Glomerular endothelial cell (primary cell): Measurements from ENCODE around the gene NEURL1. TPM values are rescaled to one million over a fixed set of nuclear protein-coding genes. Genes with fewer than 3 reads are reported as not detected.
"Not testable (repeated sequence)": the region's sequence is repeated elsewhere in the genome, so short reads cannot be mapped to it uniquely, and the experiment has no call there.

Experiments
- DNase-seq: peaks from one replicate; pipeline ENCODE4 v3.0.0-alpha.2; 2011; ENCODE audit warnings: low read depth, low spot score; ENCODE audit errors: extremely low read depth
- total RNA-seq: library from RNA; depleted of rRNA; stranded (reverse); fragments of >200 nt; gene quantifications from 2 replicates; pipeline ENCODE4 v1.2.3, GENCODE V29; 2015

The NEURL1 gene
- total RNA-seq, 1 donor from 2014 or later, result 0.47 TPM

DNA sequence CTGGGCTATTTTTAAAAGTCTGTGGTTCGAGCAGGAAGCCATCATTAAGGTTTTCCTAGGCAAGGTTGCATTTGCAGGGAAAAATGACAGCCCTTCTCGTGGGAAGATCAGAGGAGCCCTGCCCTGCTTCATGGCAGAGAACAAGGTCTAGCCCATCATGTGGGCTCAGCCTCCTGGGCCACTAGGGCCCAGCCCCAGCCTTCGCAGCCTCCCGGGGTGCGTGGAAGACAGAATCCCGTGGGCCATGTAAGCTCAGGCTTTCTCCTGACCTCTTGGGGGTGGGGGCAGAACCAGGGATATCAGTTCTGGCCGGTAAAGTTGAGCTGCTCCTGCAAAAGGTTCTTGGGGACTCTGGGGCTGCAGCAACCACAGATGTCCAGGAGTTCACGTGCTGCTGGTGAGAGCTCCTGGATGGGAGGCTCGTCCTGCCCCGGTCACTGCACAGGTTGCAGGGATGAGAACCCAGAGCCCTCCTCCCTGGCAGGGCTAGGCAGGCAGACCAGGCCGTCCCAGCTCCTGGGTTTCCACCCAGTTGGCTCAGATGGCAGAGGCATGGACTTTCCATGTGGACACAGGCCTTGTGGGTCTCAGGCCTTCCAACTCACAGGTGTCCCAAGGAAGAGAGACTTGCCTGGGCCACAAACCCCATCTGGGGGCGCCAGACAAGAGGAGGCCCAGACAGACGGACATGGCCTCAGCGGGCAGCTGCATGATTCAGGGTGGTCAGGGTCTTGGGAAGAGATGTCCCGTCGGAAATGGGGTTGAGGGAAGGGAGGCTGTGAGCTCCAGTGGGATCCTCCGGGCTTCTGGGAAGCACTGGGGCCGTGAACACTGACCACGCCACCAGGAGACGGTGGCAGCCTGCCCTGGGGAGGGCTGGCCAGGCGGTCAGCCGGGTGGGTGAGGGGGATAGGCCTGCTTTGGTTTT, 126.2 kb downstream of the NEURL1 start:
- no peak for DNase-seq

DNA sequence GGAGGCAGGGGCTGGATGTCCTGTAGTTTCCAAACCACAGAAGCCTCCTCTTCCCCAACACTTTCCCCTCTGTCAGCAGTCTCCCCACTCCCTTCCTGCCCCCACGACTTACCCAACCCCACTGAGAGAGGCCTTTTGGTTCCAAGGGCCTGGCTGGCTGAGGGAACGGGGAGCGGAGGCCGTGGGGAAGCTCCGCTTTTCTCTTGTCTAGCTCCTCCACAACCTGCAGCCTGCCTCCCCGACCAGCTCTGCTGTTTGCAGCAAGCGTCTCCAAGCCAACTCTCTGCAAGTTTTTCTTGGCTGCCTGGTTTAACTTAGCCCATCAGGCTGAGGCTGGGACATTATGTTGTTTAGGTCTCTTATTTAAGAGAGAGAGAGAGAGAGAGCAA, 126.8 kb downstream of the NEURL1 start:
- no peak for DNase-seq

DNA sequence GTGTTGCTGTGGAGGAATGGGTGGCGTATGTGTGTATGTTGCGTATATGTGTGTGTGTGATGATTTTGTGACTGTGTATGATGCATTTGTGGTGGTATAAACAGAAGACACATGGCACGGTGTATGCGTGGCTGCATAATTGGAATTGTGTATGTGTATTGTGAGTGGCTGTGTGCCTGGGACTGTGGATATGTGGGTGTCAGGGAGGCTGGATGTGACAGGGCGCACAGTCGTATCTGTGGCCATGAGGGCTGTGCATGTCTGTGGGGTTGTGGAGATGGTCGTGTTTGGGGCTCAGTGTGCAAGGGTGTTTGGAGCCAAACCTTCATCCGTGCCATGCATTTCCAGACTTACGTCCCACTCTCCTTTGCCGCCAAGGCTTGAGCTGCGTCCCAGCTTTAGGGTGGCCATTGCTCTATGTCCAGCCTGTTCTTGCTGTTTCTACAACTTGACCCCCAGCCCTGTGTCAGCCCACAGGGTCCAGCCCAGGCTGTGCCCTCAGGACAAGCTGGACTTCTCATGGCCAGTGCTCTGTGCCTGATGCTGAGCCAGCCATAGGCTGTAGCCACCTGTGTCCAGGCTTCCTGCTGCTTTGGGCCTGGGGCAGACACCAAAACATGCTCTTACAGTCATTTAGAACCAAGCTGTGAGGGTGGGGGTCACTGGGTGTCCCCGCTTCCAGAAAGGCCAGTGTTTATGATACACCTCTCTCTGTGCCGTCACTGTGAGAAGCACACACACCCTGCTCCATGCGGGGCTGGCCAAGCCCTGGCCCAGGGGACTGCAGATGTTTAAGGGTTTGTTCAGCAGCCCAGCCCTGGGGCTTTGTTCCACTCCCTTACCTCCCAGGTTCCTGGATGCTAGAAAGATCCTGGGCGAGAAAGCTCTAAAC, 127.6 kb downstream of the NEURL1 start:
- no peak for DNase-seq

DNA sequence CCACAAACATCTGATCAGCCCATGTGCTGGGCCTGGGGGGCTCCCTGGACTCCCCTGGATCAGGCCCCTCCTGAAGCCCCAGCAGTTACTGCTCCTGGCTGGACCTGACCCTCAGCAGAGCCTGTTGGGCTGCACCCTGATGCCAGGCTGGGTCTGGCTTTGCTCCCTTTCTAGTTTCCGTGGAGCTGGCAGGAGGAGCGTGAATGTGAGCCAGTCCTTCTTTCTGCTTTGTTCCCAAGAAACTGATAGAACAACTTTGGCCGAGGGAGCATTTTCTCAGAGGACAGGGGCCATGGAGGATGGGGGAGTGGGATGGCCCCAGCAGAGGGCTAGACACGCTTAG, 128.2 kb downstream of the NEURL1 start:
- no peak for DNase-seq

DNA sequence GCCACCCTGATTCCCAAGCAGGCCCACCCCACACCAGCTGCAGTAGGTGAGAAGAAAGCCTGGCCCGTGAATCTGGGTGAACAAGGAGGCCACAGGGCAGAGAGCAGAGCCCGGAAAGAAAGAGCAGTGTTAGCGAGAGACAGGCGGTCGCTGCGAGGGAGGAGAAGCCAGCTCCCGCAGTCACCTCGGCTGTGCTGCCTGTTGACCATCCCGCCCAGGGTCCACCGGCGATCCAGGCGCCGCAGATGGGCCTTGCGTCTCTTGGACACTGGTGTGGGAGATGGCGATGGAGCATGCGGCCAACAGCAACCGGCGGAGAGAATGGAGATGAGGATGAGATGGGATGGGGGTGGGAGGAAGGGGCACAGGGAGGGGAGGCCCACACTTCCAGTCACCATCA, 128.8 kb downstream of the NEURL1 start:
- no peak for DNase-seq

DNA sequence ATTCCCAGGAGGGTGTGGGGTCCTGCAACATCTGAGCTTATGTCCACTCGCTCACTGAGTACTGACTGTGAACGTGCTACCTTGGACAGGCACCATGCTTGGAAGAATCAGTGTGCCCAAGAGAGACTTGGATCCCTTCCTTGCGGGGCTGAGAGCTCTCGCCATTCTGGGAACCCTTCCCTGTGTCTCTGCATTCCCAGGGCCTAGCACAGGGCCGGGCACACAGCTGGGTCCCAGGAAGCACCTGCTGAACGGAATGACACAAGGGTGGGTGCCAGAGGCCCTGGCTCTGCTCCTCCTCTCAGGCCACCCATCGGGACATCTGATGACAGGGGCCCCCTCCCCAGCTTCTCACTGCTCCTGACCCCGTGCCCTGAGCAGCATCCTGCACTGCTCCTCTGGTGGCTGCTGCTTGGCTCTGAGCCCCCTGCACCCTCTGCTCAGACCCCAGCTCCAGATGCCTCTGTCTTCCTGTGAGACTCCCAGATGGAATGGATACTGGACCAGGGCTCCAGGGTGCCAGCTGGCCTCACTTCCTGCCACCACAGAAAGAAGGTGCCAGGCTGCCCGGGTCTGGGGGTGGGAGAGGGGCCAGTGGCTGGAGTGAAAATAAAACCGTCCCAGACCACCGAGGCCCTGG, 129.6 kb downstream of the NEURL1 start:
- no peak for DNase-seq

DNA sequence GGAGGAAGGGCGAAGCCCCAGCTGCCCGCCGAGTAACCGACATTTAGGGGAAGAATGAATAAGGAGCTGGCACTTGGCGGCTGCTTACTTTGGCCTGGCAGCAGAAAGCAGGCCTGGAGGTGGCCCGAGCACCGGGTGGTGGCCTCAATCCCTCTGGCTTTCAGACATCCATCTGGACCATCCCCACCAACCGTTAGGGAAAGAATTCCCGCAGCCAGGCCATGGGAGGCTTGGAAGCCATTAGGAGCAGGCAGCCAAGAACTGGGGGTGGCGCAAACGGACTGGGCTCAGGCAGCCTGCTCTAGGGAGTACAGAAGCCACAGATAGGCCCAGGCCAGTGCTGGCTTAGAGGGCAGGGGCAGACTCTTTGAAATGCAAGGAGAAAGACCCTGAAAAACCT, 132.7 kb downstream of the NEURL1 start:
- no peak for DNase-seq

DNA sequence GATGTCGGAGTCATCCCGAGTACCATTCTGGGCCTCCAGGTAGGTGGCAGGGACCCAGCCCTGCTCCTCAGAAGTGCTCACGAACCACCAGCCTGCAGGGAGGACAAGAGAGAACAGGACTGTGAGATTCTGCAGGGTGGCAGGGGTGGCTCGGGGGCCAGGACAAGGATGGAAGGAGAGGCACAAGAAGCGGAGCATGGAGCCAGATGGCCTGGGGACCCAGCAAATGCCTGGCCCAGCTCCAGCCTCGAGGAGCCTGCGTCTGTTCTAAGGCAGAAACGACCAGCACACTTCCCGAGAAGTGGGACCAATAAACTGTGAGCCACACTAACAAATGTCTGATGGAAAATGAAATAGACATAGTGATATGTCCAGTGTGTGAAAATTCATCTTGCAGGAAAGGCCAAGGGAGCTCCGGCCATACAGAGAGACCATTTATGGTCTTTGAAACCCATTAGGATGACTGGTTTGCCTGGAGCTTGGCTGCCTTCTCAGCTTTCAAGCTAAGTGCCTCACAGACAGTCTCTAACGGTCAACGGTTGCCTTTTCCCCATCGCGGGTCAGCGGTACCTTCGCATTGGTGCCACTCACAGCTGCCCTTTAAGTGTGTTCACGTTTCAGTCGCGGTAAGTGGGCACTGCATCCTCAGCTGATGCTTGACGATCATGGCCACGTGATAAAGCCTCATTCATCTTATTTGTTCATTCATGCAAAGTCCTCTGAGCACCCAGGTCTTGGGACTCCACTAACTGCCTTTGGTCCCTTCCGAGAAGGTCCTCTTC, 133.8 kb downstream of the NEURL1 start:
- no peak for DNase-seq

DNA sequence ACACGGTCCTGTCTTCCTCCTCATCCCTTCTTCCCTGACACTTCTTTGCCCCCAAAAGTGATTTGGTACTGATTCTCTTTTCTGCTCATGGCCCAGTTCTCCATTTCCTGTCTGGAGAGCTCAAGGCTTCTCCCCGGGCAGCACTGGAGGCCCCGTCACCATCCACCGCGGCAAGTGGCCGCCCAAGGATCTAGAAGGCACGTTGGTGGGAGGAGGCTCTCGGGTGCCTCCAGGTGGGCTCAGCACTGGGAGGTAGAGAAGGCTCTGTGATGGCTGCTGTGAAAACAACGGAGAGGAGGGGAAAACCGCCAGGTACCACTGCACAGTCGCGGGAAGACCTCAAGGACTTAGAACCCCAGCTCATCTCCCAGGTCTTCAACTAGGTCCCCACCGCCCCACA, 134.4 kb downstream of the NEURL1 start:
- DNase-seq, result no peak

DNA sequence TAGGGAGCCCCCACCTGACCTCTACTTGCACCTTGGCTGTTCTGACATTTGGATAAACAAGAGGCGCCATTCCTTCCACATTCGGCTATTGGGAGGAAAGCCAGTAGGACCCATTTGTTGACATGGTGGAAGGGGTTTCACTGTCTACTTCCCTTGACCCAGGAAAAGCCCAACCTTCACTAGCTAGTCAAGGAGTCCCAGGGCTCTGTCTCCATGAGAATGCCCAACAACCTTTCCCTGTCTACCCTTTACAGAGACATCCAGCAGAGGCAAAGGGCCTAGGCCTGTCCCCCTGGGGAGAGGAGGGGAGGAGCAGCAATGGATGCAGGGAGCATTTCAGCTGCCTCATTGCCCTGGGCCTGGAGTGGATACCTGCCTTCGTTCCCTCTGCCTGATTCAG, 136.1 kb downstream of the NEURL1 start:
- no peak for DNase-seq

DNA sequence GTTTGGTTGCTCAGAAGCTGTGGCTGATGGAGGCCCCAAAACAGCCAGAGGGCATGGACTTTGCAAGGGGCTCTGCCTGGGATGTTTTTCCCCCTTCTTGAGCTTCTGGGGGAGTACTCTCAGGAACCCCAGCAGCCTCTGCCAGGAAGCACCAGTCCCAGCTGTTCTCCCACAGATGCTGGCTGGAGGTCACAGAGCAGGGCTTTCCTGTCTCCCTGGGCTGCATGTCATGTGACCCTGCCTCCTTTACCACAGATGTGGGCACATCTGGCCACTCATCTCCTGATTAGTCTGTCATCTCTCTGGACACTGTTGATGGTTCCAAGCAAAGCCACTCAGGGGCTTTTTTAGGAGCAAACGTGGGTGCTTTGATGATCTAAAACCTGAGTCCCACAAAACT, 136.7 kb downstream of the NEURL1 start:
- no peak for DNase-seq

DNA sequence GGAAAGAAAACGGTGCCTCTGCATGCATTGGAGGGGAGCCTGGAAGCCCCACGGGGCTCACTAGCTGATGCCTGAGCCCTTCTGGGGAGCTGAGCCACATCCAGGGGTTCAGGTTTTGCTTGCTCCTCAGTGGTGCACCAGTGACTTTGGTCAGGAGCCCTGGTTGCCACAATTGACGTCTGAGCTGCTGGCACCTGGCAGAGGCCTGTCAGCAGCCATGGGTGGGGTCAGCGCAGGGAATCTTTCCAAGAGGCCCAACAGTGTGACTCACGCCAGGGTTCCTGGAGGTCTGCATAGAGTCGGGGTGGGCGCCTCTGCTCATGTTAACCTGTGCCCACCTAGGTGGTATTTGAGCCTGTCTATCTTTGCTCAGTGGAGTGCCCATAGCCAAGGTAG, 138.7 kb downstream of the NEURL1 start:
- DNase-seq, result no peak

DNA sequence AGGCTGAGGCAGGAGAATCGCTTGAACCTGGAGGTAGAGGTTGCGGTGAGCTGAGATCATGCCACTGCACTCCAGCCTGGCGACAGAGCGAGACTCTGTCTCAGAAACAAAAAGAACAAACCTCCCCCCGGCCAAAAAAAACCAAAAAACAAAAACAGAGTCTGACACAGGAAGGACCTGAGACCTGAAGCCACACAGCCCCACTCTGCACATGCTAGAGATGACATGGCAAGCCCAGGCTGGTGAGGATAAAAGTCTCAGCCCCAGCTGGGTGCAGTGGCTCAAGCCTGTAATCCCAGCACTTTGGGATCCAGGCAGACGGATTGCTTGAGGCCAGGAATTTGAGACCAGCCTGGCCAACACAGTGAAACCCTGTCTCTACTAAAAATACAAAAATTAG, 139.4 kb downstream of the NEURL1 start:
- not testable (repeated sequence) for DNase-seq

DNA sequence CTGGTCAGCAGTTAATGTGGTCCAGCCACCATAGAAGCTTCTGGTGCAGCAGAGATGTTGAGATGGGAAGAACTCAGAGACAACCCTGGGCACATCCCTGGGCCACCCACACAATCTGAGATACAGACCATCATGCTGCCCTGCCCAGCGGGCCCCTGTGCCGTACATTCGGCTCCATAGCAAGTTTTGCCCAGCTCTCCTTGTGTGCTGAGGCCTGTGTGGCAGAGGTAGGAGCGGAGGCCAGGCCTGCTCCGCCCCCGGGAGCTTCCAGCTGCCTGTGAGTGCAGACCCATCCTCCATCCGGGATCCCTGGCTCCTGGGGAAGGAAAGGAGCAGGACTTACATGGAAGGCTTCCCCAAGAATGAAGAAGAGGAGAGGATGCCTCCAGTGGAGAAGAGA, 140.3 kb downstream of the NEURL1 start:
- no peak for DNase-seq

DNA sequence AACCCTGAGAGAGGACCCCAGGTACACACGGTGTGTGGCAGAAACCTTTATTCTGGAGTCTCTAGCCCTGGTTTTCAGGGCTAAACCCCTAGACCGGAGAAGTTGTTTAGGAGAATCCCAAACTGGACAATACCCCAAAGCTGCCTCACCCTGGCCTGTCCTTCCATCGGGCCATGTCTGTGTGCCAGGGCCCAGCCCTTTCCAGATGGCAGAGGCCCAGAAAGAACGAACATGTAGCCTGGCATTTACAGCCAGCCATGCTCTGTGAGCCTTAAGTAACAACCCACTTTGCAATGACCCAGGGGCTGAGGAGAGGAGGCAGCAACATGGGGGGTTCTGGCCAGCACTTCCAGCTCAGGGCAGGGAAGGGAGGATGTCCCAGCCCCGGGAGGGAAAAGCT, 142.1 kb downstream of the NEURL1 start:
- DNase-seq, result no peak

DNA sequence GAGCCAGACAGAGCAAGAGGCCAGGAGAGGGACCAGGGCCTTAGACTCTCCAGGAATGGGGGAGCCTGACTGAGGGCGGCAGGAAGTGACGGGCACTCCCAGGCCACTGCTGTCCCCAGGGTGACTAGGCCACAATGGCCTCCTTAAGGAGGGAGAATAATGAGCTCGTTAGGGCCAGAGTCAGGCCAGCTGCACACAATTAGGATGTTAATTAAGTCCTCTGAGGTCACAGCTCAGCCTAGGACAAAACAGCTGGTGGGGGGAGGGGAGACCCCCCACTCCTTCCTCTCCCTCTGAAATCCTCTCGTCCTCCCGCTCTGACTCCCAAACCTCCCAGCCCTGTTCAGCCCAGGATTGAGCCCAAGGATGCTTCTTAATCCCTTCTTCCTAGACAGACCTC, 143.0 kb downstream of the NEURL1 start:
- DNase-seq, result no peak

DNA sequence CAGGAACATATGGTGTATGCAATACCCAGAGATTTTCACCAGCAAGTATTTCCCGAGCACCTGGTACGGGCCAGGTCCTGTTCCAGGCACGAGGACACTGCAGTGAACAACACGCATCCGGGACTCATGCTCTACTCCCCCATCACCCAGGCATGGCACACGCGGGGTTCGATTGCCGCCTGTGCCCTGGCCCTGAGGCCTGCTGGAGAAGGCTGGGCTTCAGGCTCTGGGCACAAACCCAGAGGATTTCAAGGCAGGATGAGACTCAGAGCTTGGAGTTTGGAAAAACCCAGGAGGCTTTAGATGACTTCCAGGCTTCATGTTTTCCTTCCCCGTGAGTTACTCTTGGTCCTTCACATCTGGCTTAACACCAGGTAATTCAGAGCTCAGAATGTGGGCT, 143.5 kb downstream of the NEURL1 start:
- no peak for DNase-seq

DNA sequence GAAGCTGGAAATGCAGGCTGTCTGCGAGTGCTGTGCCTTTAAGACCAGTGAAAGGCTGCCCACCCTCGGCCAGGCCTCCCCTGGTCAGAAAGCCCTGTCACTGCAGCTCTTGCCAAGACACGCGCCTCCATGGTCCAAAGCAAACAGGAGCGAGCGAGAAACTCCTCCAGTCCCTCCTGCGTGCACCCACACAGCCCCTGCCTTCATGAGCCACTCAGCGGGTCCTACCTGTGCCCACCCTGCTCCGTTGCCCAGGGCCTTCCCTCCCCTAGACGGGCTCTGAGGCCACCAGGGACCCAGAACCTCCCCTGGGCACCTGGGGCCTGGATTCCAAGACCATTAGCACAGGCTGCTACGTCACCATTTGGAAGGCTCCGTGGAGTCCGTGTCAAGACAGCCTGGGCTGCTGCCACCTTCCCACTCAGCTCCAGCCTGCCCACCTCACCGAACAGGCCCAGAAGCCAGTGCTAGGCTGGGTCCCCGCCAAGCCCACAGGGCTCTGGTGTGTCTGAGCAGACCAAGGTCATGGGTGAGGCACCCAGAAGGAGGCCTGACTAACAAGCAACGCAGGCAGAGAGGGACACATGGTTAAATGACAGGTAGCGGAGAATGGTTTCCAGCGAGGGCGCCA, 144.5 kb downstream of the NEURL1 start:
- no peak for DNase-seq

DNA sequence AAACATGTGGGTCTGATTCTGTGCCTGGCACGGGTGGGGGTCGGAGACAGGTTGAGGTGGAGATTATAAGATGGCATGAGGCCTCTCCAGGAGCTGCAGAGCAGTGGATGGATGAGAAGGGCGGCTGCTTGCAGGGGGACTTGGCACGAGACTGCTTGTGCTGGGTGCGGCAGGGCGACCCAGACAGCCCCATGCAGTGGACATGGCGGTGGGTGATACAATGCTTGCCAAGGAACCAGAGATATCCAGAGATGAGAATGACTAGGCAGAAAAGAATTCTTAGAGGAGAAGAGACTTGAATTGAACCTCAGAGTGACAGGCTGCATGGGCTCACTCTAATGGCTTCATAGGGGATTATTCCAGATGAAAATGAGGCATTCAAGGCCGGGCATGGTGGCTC, 145.4 kb downstream of the NEURL1 start:
- DNase-seq, result no peak
